ENCODE results near the gene NLGN1. TPM values are rescaled to one million over a fixed set of nuclear protein-coding genes. Genes with fewer than 3 reads are reported as not detected.
"Not testable (repeated sequence)": the region's sequence is repeated elsewhere in the genome, so short reads cannot be mapped to it uniquely, and the experiment has no call there.

The NLGN1 gene
- total RNA-seq, 2 donors from 2014 or later = 0.67 to 1.3 TPM

GRCh38 chr3:174219738-174220137, 822.2 kb downstream of the NLGN1 start:
- intact Hi-C loops (cut with DNase I) = no loop called here
- H3K9me3 ChIP-seq = no peaks in the 10 kb centered on the region
- H3K27ac ChIP-seq = no peak overlapping the region
- no peaks in the 10 kb centered on the region for H3K4me1 ChIP-seq
- H3K4me3 ChIP-seq = no peak overlapping the region
- no peak overlapping the region for H3K9ac ChIP-seq (ENCODE audit: low read depth in 2 of 2, low read length in 2 of 2)
- no peaks in the 10 kb centered on the region for H3K27me3 ChIP-seq
- DNase-seq = no peak
- no peaks in the 10 kb centered on the region for H3K36me3 ChIP-seq
- TF ChIP-seq CTCF (IDR thresholded peaks at IDR 0.05) = no peak

- Histone ChIP-seq H3K4me1 (no peaks in the 10 kb centered on the region), H3K9me3 (no peaks in the 10 kb centered on the region), H3K27me3 (no peaks in the 10 kb centered on the region), H3K4me3 (no peak overlapping the region), H3K36me3 (no peaks in the 10 kb centered on the region), H3K27ac (no peak overlapping the region), H3K9ac (ENCODE audit: low read depth in 2 of 2, low read length in 2 of 2) (no peak overlapping the region)
- no peak for DNase-seq
- no peak for TF ChIP-seq CTCF (IDR thresholded peaks at IDR 0.05)
- intact Hi-C loops (cut with DNase I) = no loop called here
Measured at GRCh38 chr3:174220775-174221554, 823.4 kb downstream of the NLGN1 start.

GRCh38 chr3:174223042-174223441, 825.5 kb downstream of the NLGN1 start:
- TF ChIP-seq CTCF (IDR thresholded peaks at IDR 0.05) = no peak
- H3K9me3 ChIP-seq = no peaks in the 10 kb centered on the region
- no peak overlapping the region for H3K9ac ChIP-seq (ENCODE audit: low read depth in 2 of 2, low read length in 2 of 2)
- DNase-seq = no peak
- no peaks in the 10 kb centered on the region for H3K36me3 ChIP-seq
- H3K4me1 ChIP-seq = no peaks in the 10 kb centered on the region
- H3K4me3 ChIP-seq = no peak overlapping the region
- H3K27me3 ChIP-seq = no peaks in the 10 kb centered on the region
- no peak overlapping the region for H3K27ac ChIP-seq
- intact Hi-C loops (cut with DNase I) = no loop called here

- H3K27me3 ChIP-seq = no peaks in the 10 kb centered on the region
- no peak overlapping the region for H3K27ac ChIP-seq
- no peaks in the 10 kb centered on the region for H3K36me3 ChIP-seq
- no peak overlapping the region for H3K9ac ChIP-seq (ENCODE audit: low read depth in 2 of 2, low read length in 2 of 2)
- no peak for DNase-seq
- intact Hi-C loops (cut with DNase I) = no loop called here
- no peaks in the 10 kb centered on the region for H3K9me3 ChIP-seq
- TF ChIP-seq CTCF (IDR thresholded peaks at IDR 0.05) = no peak
- H3K4me3 ChIP-seq = no peak overlapping the region
- H3K4me1 ChIP-seq = no peaks in the 10 kb centered on the region
Measured at GRCh38 chr3:174223626-174224025, 826.1 kb downstream of the NLGN1 start.

- no peak for TF ChIP-seq CTCF (IDR thresholded peaks at IDR 0.05)
- H3K27me3 ChIP-seq = no peaks in the 10 kb centered on the region
- H3K9ac ChIP-seq (ENCODE audit: low read depth in 2 of 2, low read length in 2 of 2) = no peak overlapping the region
- no peaks in the 10 kb centered on the region for H3K9me3 ChIP-seq
- H3K4me3 ChIP-seq = no peak overlapping the region
- H3K36me3 ChIP-seq = no peaks in the 10 kb centered on the region
- no peaks in the 10 kb centered on the region for H3K4me1 ChIP-seq
- DNase-seq = no peak
- intact Hi-C loops (cut with DNase I) = no loop called here
- no peak overlapping the region for H3K27ac ChIP-seq
Measured at GRCh38 chr3:174229916-174230315, 832.4 kb downstream of the NLGN1 start.

GRCh38 chr3:174232028-174232657, 834.6 kb downstream of the NLGN1 start:
- H3K27ac ChIP-seq; intact Hi-C loops (cut with DNase I); H3K36me3 ChIP-seq; H3K4me3 ChIP-seq; H3K27me3 ChIP-seq; H3K9me3 ChIP-seq; H3K4me1 ChIP-seq; H3K9ac ChIP-seq (ENCODE audit: low read depth in 2 of 2, low read length in 2 of 2); DNase-seq: not testable (repeated sequence)
